Amniotic epithelial cell (primary cell): ENCODE data around the gene MTMR2.
"Not testable (repeated sequence)": the region's sequence is repeated elsewhere in the genome, so short reads cannot be mapped to it uniquely, and the experiment has no call there.

Experiments used
- DNase-seq: peaks from one replicate; pipeline ENCODE4 v3.0.0-alpha.2; 2010; ENCODE audit warnings: low read depth

MTMR2 gene

DNA sequence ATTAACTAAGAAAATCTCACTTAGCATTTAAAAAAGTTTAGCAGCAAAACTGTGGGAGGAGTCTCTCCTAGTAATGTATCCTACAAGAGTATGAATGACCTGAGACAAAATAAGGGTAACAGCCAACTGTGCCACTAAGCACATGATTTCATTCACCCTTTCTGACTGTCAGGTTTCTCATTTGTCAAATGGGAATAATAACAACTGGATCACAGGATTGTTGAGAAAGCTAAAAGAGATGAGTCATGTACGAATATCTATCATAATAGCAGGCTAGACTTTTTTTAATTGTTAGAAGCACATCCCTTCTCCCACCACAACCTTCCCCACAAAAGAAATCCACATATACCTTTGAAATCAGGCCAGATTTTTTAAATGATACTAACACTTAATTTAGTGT lies 39.5 kb downstream of the MTMR2 start:
- peak; percentile 81 for DNase-seq

DNA sequence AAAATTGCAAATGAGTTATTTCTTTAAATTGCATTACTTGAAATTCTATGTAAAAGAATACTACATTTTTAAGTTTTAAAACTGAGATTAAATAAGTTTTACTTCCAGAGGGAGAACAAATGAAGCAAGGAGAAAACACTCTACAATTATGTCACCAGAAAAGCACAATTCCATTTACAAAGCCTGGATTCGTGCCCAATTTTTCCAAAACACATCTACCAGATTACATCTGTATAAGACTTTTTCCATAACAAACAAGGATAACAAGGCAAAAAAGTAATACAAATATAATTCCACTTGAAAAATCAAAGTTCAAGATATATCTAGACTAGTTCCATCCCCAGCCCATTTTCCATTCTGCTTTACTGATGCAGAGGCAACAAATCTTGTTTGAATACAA lies 40.5 kb downstream of the MTMR2 start:
- DNase-seq = no peak

DNA sequence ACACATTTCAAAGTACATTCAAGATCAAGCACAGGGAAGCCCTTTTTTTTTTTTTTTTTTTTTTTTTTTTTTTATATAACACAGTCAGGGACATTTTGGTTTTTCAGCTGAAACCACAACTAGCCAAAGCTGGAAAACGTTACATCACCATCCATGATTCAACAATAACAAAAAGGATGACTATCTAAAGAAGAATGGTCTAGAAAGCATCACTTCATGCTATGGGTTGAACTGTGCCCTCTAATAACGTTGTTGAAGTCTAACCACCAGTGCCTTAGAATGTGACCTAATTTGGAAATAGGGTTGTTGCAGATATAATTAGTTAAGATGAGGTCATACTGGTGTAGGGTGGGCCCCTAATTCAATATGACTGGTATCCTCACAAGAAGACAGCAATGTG lies 46.6 kb downstream of the MTMR2 start:
- peak; percentile 99 for DNase-seq

DNA sequence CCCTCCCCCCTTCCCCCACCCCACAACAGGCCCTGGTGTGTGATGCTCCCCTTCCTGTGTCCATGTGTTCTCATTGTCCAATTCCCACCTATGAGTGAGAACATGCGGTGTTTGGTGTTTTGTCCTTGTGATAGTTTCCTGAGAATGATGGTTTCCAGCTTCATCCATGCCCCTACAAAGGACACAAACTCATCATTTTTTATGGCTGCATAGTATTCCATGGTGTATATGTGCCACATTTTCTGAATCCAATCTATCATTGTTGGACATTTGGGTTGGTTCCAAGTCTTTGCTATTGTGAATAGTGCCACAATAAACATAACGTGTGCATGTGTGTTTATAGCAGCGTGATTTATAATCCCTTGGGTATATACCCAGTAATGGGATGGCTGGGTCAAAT lies 53.0 kb downstream of the MTMR2 start:
- not testable (repeated sequence) for DNase-seq

DNA sequence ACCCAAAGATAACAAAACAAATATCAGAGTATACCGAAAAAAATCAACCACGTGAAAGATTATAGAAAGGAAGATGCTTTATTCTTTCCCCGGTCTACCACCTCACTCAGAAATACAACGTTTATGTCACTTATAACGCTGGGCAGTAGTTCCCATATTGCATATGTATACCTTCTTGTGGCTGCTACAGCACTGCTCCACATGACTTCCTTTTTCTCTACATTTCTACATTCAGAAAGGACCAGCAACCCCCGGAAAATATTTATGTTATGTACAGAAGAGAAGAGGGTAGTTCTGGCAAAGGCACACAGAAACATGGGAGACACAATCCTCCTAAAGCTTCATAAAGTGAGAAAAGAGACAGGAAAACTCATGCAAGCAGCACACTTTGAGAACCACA lies 56.8 kb downstream of the MTMR2 start:
- DNase-seq = no peak

DNA sequence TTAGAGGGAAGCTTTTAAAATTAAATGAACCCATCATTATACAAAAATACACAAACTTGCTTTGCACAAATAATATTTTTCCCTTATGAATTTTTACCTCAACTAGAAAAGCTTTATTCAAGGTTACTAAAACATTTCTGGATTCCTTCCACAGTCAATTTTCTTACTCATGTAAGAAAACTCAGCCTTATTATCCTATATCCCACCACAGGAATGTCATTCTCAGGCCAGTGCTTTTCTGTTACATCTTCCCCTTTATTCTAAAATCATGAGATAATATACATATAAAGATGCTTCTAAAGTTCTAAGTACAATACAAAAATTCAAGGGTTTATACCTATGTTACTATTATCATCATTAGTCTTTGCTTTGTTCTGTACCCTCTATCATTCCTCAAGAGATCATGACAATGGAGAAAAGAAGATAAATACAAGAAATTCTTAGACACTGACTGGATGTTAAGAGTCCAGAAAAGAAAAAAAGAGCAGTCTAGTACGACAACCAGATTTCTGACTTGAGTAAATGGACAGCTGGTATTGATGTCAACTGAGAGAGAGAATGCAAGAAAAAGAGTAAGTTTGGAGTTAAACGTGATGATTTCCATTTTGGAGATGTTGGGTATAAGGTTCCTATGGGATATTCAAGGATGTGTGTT lies 60.3 kb downstream of the MTMR2 start:
- DNase-seq = peak; percentile 85

DNA sequence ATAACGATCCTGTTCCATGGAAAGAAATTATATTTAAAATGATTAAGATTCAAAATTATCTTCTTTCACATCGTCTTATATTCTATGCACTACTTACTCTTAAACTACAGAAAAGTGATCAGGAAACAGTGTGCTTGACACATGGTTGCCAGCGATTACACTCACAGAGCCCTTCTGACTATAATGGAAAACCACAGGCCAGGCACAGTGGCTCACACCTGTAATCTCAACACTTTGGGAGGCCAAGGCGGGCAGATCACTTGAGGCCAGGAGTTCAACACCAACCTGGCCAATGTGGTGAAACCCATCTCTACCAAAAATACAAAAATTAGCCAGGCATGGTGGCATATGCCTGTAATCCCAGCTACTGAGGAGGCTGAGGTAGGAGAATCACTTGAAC lies 63.9 kb downstream of the MTMR2 start:
- not testable (repeated sequence) for DNase-seq

DNA sequence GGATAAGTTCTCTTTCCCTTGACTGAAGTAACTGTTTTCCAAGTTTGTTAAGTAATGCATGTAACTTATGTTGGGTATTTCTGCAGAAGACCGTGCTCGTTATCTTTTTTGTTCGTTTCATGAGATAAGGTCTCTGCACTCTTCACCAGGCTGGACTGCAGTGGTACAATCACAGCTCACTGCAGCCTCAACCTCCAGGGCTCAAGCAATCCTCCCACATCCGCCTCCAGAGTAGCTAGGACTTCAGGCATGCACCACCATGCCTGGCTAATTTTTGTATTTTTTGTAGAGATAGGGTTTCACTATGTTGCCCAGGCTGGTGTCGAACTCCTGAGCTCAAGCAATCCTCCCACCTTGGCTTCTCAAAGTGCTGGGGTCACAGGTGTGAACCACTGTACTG lies 69.5 kb downstream of the MTMR2 start:
- not testable (repeated sequence) for DNase-seq

DNA sequence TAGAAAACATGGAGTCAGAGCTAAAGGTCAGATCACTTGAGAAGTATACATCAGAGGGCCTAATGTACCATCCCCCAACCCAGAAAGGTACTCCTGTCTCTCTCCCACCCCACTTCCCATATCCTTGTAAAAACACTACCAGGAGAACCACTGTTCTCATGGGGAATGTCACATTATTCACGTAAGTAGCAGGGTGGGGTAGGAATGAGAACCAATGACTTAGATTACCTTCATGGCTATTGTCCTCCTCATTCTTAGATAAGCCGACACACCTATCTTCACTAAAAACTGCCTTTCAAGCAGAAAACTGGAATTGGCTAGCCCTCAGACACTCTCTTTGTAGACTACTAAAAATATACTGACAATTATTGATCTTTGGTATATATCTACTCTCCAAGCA lies 70.0 kb downstream of the MTMR2 start:
- no peak for DNase-seq

DNA sequence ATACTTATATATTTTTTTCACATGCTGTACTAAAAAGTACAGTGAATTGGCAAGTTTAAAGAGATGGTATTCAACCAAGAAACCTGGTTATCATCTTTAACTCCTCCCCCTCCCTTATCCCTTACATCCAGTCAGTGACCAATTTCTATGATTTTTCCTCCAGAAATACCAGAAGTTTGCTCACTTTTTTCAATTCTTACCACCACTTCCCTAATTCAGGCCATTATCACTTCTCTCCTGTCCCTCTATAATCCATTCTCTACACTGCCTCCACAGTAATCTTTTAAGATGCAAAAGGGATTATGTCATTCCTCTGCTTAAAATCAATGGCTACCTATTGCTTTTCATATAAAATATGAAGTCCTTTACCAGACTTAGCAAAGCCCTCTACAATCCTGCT lies 70.8 kb downstream of the MTMR2 start:
- DNase-seq = no peak

DNA sequence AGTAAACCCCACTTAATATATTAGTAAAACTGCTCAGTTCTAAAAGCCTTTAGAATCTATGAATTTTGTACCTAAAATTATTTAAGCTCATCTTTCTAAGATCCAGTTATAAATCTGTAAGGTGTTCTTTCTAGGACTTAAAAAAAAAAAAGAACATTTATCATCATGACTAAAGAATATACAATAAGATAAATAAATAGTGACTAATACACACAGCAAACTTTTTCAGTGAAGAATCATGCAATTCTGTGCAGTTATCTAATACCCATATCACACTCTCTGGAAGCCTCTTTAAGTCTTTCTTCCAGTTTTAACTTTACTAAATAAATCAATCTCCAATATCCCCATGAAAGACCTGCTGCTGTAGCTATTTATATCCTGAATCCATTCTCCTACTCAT lies 73.8 kb downstream of the MTMR2 start:
- DNase-seq = peak; percentile 30

DNA sequence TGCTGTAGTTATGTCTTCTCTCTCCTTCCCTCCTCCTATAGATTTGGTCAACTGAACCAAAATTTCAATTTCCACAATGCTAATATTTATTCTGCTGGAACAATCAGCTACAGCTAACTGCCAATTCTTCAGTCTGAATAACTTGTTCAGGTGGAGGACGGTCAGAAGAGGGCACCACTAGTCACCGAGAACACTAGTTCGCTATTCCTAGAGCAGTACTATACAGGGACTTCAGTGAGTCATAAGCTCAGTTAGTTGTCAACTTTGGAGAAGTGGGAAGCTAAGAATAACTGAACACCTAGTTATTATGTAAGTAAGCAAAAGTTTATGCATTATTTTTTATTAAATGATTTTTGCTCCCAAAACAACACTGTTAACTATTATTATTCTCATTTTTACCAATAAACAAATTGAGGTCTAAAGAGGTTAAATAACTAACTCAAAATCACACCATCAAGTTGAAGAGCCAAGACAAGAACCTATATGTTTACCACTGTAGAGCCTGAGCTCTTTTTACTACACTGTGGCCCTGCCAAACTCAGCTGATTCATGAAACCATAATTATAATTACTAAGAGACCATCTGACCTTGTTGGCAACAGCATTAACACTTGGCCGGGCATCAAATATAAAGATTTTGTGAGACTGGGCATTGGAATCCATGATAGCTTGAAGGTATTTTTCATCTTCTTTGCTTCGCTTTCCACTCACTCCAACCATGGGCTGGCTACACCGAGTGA lies 74.7 kb downstream of the MTMR2 start:
- peak; percentile 85 for DNase-seq

DNA sequence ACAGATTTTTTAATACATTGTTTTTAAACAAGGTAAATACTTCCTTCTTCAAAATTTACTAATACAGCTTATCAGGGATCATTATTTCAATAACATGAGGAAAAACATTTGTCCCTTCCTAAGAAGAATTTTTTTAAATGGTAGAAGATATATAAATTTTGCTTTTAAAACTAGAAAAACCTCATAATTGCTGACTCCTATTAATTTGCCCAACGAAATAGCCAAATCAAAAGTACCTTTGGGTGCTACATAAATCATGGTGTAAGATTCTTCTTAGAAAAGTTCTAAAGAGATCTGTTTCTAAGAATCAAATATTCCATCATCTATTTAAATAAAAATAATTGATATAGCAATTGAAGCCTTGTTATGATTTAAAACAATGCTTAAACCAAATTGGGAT lies 78.7 kb downstream of the MTMR2 start:
- DNase-seq = no peak

DNA sequence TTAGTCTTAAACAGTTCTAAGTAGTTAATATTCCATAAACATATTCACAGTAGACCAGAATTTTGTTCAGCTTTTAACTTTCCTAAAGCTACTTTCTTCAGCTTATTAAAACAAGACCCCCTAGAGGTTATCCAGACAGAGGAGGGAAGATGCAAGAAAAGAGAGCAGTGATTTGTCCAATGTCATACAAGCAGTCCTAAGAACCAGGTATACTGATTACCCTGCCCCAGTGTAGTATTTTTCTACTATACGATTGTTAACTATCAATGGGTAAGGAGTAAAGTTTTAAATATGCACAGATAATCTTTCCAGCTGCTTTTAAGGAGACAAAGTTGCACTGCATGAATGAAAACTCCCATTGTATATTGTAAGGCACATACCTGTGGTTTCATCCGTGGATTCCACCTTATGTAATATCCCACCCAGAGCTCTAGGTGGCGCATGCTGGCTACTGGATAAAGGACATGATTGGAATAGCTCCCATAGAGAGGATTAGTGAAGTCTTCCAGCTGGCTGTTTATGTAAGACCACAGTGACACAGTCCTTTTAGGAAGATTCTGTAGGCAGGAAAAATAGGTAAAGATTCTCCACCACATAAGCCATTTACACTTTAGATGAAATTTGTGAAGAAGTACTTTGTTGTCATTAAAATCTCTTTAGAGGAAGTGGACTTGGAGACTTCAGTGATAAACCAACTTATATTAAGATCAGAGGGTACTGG lies 88.0 kb downstream of the MTMR2 start:
- peak; percentile 92 for DNase-seq

DNA sequence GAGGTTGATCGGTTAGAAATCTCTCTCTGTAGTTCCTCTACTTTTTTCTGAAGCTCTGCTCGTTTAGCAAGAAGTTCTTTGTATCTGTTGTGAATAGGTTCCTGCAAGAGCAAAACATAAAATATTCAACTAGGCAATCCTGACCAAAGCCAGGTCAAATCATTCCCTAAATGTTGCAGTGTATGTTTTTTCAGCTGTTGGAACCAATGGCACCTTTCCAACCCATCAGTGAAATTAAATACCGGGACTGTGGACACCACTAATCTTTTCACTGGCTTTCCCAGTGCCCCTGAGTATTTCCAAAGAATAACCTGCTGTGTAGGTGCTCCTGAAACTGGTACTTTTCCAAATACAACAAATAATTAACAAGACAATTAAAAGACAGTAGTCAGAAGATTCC lies 88.6 kb downstream of the MTMR2 start:
- no peak for DNase-seq

DNA sequence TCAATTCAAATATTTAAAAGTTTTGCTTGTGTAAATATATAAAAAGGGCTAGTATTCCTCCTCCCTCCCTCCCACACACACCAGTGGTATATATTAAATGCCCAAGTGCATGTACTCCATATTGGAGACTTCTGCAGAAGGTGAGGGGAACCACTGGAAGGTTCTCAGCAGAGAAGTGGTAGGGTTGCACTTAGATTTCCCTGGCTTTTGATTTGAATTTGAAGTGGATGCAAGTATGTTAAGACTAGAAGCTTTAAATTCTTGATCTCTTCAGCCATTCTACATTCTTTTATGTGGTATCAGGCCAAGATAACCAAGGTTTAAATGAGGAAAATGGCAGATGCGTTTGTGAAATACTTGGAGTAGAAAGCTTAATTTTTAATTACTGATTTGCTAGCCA lies 90.5 kb downstream of the MTMR2 start:
- no peak for DNase-seq

DNA sequence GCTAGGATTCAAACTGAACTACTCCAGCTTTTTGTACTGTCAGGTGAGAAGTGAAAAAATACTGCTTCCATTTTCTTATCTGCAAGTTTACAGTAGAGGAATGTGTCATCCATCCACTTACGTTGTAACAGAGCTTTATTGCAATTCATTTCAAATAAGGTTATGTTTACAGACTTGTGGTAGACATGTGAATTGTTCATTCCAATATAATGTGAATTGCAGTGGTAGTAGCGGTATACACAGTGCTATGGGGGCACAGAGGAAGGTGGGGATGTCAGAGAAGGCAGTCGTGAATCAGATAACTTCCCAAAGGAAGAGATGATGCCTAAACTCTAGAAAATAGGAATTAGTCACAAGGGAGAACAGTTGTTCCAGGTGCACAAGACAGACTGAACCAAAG lies 91.1 kb downstream of the MTMR2 start:
- DNase-seq = peak; percentile 84

DNA sequence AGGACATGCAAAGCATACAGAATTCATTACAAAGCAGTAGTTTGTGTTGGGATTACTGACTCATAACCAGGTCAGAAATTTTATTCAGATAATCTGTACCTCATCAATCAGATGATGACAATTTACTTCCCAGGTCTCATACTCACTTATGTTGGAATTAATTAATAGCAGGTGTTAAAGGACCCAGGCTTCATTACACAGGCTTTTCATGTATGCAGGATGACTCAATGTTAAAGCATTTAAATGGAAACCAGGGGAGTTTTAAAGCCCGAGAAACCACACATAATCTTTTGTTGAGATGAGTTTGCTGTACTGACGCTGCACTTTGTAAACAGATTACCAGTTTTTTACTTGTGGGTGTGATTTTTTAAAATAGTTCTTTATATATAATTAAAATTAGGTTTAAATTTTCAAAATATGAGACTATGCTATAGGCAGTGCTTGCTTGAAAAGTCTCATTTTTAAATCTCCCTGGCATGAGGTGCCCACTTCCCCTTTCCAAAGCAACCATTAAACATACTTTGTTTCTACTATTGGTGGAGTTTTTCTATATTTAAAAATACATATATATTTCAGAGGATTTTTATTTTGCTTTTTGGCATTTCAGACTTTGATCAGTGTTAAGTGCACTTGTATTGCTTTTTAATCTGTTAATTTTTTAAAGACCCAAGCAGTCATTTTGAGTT lies 92.6 kb downstream of the MTMR2 start:
- peak; percentile 90 for DNase-seq

DNA sequence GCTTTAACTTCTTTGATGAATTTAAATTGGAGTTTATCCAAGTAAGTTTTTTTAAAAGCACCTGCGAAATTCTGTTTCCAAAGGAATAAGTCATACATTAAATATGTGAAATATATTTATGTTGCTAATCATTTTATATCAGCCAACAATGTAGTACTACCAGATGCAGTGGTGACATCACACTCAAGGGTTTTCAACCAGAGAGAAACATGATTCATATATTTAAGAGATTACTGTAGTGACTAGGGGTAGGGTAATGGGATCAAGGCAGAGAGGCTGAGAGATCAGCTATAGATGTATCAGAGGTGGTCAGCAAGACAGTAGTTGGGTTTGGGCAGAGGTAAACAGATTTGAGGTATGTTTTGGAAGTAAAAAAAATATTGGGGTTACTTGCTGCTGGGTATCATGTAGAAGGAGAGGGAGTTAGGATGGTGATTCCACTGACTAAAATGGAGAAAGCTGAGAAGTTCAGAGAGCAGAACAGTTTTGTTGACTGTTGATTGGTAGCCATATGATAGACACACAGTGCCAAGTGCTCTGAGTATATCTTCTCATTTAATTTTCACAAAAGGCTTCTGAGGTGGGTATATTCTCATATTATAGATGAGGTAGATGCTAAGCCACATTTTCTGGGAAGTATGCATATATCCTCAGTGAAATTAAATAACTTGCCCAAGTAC lies 94.2 kb downstream of the MTMR2 start:
- DNase-seq = peak; percentile 67

DNA sequence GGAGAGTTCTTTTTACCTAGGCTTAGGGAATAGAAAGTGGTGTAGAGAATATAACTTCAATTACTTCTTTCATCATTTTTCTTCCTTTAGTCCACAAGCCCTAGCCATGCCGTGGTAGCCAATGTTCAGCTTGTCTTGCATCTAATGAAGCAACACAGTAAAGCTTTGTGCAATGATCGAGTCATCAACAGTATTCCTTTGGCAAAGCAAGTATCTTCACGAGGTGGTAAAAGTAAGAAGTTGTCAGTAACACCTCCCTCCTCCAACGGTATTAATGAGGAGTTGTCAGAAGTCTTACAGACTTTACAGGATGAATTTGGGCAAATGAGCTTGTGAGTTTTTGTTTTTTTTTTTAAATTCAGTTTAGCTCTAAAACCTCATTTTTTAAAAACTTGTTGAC lies 96.2 kb downstream of the MTMR2 start:
- DNase-seq = peak; percentile 87

DNA sequence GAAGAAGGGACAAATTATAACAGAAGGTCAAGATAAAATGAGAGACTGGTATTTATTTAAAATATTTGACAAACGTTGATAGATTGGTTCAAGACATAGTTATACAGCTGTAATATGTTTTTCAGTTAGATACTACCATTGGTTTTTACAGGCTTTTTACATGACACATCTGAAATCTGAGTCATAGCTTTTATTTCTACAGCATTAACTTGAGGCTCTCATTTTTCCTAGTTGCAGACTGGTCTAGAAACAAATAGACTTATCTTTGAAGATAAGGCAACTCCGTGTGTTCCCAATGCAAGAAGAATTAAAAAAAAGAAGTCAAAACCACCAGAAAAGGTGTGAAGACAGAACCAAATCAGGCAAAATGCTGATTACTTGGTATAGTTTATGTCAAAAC lies 102.3 kb downstream of the MTMR2 start:
- DNase-seq = peak; percentile 85

DNA sequence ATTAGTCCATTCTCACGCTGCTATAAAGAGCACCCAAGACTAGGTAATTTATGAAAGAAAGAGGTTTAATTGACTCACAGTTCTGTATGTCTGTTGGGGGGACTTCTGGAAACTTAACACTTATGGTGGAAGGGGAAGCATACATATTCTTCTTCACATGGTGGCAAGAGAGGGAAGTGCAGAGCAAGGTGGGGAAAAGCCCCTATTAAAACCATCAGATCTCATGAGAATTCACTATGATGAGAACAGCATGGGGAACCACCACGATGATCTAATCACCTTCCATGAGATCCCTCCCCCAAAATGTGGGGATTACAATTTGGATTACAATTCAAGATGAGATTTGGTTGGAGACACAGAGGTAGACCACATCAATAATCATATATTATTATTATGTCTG lies 107.9 kb downstream of the MTMR2 start:
- DNase-seq = no peak
